ENCODE data around the gene HOOK1. TPM values are rescaled to one million over a fixed set of nuclear protein-coding genes. Genes with fewer than 3 reads are reported as not detected.

HOOK1 gene
- total RNA-seq: 7.1 and 10.7 TPM in 2 replicates

DNA sequence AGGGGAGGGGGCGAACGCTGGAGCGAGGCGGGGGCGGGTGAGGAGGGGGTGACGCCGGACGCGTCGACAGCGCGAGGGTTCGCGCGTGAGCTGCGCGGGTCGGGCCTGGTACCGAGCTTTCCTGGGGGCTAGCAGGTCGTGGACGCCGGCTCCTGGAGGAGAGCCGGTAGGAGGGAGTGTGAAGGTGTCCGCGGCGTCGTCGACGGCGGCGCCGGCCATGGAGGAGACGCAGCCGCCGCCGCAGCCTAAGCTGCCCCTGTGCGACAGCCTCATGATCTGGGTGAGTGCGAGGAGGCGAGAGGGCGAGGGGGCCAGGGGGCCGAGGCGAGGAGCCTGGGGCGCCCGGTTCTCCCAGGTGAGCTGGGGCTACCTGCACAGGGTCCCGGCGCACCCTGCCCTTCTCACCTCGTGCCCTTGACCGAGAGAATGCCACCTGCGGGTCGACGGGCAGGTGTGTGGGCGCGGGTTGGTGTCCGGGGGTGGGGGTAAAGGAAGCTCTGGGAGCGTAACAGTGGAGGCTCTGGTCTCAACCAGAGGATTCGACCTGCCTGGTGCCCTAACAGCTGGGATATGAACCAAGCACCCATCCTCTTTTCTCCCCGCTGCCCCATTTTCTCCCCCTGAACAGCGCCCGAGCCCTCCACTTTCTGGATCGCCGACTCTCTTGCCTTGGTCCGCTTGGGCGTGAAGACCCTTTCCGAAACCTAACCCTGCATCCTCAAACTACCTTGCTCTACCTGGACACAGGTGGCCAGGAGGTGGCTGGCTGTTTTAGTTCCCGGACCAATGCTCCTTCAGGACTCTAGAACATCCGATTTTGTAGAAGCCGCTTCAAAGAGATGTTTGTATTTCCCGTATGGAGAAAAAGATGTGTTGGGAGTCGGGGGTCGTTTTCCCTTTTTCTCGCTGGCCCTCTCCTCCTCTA is at the start of gene HOOK1:
Gene HOOK1, plus strand, starts transcription at position 49 of the 925 bp plus-strand sequence. Its CDS starts 169 bp downstream, at position 218.

Other genes starting within 250 kb of the HOOK1 start
- 3.0 and 4.0 TPM in 2 replicates for gene CYP2J2, start 111.8 kb downstream of the HOOK1 start, total RNA-seq